GM21528 (cell line): ENCODE data around the gene SPTBN1.

Experiments
- ATAC-seq: cut with Tn5 transposase; IDR thresholded peaks from one replicate; pipeline ENCODE4 v1.9.1; 2021; ENCODE audit warnings: mild to moderate bottlenecking, moderate library complexity; ENCODE audit not compliant: unreplicated experiment, low FRiP score

SPTBN1 gene

GRCh38 chr2:54584598-54584997 lies 128.5 kb downstream of the SPTBN1 start:
- ATAC-seq: no peak

GRCh38 chr2:54585136-54585733 lies 129.1 kb downstream of the SPTBN1 start:
- ATAC-seq: no peak

GRCh38 chr2:54586062-54586461 lies 129.9 kb downstream of the SPTBN1 start:
- ATAC-seq: no peak

GRCh38 chr2:54586494-54586893 lies 130.4 kb downstream of the SPTBN1 start:
- no peak for ATAC-seq

GRCh38 chr2:54587171-54588016 lies 131.3 kb downstream of the SPTBN1 start:
- no peak for ATAC-seq

- no peak for ATAC-seq
These were observed 132.2 kb downstream of the SPTBN1 start for GRCh38 chr2:54588244-54588899.

- no peak for ATAC-seq
These were observed 132.9 kb downstream of the SPTBN1 start for GRCh38 chr2:54589038-54589339.

GRCh38 chr2:54589340-54590215 lies 133.5 kb downstream of the SPTBN1 start:
- ATAC-seq: no peak

- ATAC-seq: no peak
These were observed 134.3 kb downstream of the SPTBN1 start for GRCh38 chr2:54590216-54591120.

GRCh38 chr2:54591551-54591950 lies 135.4 kb downstream of the SPTBN1 start:
- ATAC-seq: no peak

GRCh38 chr2:54593249-54593648 lies 137.1 kb downstream of the SPTBN1 start:
- no peak for ATAC-seq

- ATAC-seq: no peak
These were observed 137.9 kb downstream of the SPTBN1 start for GRCh38 chr2:54594048-54594447.

- ATAC-seq: no peak
These were observed 139.2 kb downstream of the SPTBN1 start for GRCh38 chr2:54595161-54595803.

- no peak for ATAC-seq
These were observed 140.1 kb downstream of the SPTBN1 start for GRCh38 chr2:54595999-54596902.

GRCh38 chr2:54597153-54597848 lies 141.2 kb downstream of the SPTBN1 start:
- ATAC-seq: no peak

- ATAC-seq: no peak
These were observed 142.5 kb downstream of the SPTBN1 start for GRCh38 chr2:54598347-54599325.

- ATAC-seq: no peak
These were observed 143.2 kb downstream of the SPTBN1 start for GRCh38 chr2:54599326-54599710.
